NCI-H1694 (cell line): Measurements from ENCODE around the gene STAP2.

ENCODE experiments used
- DNase-seq: peaks from one replicate; lab custom pipeline; 2025; lab: John Stamatoyannopoulos, UW

STAP2 gene

DNA sequence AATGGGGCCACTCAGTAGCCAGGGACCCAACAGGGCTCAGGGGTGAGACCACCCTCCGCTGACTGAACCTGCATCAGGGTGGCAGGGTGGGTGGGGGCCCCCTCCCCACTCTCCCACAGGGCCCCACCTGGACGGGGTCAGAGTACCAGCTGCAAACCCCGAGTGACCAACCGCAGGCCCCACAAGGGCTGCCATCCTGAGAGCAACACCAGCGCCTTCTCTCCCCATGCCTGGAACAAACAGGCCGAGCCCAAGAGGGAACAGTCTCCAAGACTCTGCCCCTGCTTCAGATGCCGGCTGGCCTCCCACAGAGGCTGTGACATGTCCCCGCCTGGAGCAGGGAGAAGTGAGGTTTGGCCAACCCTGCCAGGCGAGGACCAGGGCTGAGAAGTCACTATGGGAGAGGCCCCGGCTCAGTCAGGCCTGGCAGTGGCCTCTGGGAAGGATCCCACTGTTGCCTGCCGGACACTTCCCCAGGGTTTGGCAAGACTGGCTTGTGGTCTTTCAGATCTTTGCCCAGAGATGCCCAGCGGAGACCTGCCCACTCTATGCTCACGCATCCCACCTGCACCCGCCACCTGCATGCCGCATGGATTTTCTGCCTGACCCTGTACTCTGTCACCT is 31.9 kb upstream of the STAP2 start:
- no peak for DNase-seq

DNA sequence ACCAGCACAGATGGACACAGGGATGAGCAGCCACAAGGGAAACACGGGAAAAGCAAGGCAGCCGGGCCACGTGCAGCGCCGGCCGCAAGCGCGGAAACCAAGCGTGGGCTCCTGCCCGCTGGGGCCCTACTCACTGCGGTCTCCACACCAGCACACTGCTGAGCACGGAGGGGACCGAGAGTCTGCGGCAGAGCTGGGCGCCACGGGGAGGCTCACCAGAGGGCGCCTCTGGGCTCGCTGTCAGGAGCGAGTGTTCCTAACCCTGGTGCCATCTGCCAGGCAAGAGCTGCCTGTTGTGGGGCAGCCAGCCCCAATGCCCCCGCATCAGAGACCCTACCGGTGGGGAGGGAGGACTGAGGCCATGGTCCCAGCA is 31.2 kb upstream of the STAP2 start:
- DNase-seq: peak; percentile 52

DNA sequence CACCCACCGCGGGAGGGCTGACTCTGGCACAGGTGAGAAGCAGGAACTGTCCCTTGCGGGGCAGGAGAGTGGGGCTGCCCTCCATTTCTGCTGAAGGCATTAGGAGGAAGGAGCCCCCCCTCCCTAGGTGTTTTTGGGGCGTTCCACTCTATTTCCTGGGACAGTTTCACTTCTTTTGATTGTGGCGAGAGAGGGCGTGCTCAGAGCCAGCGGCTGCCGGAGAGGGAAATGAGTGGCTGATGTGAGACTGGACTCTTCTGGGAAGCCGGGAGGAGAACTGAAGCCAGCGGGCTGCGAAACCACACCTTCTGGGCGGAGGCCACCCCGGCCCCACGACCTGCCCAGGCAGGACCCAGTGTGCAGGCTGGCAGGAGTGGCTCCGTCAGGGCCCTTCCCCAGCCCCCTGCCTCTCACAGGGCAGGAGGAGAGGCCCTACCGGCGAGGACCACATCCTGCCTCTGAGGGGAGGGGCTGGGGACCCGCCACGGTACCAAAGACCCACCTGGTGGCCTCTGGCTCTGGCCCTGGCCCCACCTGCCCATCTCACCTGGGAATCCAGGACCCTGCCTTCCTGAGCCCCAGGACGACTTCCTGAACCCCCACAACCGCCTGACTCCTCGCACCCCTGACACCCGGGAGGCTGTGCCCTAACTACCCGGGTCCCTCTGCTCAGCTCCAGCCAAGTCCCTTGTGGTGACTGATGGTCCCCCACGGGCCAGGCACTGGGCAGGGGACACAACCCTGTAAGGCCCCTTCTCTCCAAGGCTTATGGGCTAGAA is 30.7 kb upstream of the STAP2 start:
- DNase-seq: no peak

DNA sequence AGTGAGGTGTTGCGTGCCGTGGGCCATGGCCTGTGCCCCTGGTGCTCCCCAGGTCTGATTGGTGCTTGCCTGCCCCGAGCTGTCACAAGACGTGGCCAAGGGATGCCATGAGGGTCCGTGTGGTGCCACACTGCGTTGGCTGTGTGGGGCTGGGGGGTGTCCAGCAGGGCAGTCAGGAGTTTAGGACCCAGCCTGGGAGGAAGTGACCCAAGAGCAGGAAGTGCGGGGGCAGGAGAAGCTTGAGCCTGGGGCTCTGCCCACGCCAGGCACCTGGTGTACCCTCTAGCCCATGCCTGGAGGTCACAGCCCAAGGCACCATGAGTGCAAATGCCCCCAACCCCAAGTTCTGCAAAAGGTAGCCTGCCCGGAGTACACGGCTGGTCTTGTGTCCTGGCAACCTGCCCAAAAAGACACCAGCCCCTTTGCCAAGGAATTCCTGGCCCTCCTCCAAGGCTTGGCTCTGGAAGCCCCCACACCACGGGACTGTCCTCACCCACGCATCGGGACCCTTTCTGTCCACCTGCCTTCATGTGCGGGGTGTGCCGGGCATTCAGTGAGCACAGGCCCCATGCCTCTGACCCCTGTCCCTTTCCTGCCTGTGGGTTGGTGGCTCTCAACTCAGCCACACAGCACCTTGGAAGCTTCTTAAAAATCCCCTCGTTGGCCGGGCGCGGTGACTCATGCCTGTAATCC is 29.6 kb upstream of the STAP2 start:
- no peak for DNase-seq

DNA sequence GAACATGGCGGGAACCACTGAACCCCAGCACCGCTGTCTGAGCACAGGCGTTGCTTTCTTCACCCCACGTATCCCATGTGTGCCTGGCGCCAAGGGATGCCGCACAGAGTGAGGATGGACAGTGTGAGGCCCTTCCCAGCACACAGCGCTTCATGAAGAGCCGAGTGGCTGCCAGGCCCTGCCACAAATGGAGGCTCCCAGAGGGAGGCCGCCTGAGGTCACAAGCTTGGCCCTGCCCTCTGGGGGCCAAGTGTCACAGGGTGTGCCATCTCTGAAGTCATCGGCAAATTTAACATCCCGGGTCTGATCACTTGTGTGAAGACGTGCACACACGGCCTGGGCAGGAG is 29.1 kb upstream of the STAP2 start:
- DNase-seq: no peak

DNA sequence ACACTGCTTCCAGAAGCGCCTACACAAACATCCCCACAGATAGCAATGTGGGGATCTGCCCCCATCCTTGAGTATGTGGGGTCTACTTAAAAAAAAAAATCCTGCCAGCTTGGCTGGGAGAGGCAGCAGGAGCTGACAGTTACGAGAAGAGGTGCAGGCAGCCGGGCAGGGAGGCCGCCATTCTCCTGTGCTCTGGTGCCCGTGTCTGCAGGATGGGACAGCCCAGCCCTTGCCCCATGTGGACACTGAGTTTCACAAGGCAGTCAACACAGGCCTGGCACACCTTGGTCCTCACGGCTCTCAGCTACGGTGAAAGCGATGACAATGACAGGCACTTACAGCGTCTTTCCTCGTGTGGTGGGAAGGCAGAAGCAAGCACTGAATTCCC is 28.7 kb upstream of the STAP2 start:
- DNase-seq: no peak

DNA sequence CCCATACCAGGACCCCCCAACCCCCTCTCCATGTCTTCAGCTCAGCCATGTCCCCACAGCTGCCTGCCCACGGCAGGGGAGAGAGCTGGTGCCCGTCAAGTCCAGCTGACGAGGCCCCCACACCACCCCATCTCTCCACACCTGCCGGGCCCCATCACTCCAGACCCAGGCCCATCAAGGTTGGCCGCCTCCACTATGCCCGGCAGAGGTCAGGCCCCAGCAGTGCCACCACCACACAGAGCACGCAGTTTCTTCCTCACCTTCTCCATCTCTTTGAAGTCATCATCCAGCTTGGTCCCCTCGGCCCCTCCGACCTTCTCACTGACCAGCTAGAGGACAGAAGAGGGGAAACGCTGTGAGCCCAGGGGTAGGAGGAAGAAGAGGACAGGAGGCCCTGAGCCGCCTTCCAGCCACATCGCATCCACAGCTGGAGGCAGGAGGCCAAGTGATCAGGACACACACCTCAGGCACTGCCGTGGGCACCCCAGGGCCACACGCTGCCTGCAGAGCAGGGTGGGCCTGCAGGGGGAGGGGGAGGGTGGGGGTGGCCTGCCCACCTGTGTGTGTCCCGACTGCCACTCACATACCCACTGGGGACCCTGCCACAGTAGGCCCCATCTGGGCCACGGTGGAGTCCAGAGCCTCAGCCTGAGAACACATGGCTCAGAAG is 28.2 kb upstream of the STAP2 start:
- DNase-seq: no peak

DNA sequence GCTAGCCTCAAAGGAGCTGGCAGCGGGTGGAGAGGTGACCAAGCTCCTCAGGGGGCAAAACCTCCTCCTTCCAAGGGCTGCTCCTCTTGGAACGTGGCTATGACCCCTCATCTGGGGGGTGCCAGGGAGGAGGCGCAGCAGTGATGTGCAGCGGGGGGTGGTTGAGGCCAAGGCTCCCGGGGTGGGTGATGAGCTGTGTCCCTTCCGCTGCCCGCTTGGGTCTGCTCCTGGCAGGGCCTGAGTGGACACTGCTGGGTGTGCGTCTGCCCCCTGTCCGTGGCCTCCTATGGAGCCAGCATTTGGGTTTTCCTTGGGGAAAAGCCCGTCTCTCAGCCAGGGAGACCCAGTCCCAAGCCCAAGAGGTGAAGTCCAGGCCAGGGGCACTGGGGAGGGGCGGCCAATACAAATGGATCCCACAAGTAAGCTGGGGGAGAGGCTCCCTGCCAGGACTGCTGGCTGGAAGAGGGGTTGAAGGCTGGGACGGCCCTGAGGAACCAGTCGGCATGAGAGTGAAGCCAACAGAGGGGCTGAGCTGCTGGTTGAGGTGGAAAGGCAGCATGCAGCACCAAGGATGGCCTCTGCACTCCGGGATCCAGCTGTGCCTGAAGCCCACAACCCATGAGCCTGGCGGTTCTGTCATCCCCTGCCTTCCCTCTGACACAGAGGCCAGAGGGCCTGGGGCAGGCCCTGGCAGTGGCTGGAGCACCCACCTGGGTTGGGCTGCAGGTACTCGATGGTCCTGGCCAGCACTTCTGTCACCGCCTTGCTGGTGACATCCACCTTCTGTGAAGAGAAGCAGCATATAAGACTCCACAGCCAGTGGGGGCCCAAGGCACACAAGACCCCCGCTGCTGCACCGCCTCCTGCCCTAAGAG is 27.4 kb upstream of the STAP2 start:
- DNase-seq: no peak

DNA sequence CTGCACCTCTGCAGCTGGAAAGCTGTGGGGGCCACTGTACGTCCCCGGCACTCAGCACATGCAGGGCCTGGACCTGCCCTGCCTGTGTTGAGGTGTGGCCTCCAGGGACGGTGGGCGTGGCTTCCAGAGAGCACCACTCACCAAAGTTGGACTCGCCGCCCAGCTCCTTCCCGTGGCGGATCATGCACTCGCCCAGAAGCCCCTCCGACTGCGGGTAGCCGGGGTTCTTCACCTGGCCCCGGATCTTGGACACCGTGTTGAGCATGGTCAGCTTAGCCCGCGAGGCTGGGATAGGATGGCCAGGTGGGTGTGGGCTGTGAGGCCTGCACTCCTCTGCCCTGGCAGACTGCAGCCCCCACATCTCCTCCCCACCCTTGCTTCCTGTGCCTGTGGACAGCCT is 26.7 kb upstream of the STAP2 start:
- DNase-seq: no peak

DNA sequence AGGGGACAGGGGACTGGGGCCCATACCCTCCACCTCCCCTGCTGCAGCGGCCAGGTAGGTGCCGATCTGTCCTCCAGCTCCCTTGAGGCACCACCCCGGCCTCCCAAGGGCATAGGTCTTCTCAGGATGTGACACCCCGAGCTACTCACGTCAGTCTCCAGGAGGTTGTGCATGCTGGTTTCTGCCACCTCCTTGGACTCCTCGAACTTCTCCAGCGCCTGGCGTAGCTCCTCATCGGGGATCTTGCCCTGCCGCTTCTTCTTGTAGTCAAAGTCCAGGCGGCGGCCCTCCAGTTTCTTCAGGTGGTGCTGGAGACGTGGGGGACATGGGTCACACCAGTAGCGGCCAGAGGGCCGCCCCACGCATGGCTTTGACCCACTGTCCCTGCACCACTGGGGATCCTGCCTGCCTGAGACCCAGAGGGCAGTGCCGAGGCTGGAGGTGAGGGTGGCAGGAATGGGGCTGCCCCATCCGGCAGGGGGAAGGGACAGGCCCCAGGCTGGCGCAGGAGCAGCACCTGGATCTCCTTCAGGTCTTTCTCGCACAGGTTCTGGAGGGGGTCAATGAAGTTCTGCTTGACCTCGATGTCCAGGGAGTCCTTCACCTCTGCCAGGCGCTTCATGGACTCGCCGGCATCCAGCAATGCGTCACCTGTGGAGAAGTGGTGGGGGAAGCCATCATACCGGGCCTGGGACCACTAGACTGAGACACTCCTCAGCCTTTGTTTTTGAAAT is 25.1 kb upstream of the STAP2 start:
- no peak for DNase-seq

DNA sequence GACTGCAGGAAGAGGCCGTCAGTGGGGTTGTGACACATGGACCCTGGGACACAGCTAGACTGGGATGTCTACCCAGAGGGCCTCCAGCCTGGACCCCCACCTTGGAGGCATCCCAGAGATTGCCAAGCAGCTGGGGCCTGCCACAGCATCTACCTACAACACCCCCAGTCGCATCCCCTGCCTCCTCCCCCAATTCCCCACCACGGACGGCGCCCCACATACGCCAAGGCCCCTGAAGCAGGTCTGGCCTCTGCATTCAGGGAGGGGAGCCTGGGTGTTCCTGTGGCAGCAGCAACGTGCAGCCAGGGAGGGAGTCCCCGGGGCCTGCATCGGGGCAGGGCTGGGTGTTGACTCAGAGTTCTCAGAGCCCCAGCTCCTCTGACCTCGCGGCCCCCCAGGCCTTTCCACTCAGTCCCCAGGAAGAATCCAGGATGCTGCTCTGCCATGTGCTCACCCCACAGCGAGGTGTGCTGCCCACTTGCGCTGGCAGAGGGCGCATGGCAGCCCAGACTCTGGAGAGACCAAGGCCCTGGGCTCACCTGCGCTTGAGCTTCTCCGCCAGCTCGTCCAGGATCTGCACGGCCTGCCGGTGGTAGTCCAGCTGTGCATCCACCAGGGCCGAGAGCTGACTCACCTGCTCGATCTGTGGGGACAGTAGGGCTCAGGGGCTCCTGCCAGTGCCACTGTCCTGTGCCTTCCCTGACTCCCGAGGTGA is 24.4 kb upstream of the STAP2 start:
- DNase-seq: no peak

DNA sequence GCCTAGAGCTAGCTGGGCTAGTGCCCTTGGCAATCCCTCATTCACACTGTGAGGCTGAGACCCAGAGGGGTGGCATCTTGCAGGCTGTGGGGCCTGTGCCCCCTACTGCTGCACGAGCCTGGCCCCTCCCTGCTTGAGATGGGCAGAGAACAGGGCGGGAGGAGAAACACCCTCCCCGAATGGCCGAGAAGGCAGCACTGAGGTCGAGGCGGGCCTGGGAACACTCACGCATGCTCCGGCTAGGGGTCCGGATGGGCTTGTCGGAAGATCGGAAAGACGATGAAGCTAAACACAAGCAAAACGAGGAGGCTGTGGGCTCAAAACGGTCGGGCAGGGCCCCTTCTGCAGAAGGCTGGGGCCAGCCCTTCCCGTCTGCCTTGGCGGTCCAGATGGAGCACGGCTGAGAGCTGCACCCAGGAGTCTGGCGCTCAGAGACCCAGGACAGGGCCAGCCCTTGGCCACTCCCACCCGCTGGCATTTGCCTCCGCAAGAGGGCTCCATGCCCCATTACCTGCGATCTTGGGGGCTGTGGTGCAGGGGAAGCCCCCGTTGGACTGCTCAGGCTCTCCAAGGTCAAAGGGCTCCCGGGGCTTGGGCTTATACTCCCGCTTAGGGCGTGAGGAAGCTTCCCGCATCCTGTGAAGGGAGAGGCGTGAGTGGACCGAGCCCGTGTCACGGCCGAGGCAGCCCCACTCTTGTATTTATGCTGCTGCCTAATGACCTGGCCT is 23.6 kb upstream of the STAP2 start:
- no peak for DNase-seq

DNA sequence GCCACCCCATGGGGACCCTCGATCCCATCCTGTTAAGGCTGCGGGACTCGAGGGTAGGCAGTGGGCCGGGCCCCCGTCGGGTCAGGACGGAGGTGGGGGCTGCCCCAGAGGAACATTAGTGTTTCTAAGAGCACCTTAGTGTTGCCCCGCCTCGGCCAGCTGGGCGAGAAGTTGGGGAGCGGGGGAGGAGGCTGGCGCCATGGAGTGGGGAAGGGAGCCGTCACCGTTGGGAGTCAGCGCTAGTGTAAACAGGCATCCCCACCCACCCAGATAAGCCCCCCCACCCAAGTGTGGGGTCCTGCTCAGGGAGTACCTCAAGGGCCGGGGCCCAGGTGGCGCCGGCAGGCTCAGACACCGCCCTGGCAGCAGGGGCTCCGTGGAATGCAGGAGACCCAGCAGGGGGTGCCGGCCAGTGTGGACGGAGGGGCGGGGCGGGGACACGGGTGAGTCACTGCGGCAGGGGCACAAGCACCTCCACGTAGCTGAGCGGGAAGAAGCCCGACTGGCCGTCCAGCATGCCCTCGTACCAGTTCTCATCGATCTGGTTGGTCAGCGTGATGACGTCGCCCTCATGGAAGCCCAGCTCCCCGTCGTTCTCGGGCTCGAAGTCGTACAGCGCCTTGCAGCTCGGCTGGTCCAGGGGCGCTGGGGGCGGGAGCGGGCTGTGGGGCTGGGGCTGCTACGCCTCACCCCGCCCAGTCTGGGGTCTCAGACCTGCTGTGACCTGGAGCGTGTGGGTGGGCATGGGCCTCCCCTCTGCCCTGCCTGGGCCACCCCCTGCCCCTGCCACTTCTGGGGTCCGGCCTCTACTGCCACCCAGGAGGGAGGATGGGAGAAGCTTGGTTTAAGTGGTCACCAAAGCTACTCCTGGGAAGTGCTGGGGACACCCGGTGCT is 22.8 kb upstream of the STAP2 start:
- DNase-seq: no peak

DNA sequence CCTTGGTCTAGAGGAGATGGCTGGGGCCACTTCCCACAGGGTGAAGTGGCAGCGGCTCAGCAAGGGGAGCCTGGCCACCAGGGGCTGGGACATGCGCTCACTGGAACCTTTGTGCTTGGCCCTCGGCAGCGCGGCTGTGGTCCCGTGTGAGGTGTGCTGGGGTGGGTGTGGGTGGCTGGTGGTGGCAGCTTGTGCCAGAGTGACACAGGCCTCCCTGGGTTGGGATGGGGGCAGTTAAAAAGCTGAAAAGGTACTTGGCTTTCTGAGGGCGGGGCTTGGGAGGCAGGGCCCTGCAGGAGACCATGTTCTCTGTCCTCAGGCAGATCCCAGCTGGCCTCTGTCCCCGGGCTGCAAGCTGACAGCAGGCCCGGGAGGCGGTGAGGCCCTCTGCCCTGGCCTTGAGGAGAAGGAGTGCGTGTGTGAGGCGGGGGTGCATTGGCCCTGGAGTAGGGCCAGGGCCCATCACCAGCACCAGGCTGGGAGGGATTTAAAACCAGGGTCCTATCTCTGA is 22.1 kb upstream of the STAP2 start:
- no peak for DNase-seq

DNA sequence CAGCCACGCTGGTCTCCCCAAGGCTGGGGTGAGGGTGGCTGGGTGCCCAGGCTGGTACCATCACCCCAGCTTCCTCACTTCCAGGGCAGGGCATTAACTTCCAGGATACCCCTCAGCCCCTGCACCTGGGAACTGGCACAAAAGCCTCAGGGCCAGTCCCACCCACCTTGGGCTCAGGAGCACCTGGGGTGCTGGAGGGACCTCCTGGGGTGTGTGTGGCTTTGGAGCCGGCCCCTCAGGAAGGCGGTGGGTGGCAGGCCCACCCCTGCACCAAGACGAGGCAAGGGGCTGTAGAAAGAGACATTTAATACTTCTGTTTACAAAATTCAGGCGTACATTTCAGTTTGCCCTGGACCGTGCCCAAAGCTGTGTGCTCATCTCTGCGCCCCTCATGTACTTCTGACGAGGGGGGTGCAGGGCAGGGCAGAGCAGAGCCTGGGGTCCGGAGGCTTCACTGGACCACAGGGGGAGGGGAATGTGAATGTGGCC is 21.5 kb upstream of the STAP2 start:
- DNase-seq: no peak

DNA sequence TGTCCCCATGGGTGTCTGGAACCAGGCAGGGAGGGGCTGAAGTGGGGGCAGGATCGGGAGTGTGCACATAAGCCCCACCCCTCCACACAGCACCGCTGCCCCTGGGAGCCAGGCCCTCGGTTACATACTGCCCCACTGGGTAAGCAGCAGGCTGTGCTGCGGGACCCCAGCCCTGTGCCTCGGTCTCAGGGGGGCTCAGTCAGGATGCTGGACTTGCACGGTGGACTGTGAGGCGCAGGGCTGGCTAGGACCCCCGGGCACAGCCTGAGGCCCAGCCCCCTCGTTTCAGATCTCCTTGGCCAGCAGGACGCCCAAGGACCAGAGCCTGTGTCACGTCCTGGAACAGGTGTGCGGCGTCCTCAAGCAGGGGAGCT is 21.0 kb upstream of the STAP2 start:
- no peak for DNase-seq

DNA sequence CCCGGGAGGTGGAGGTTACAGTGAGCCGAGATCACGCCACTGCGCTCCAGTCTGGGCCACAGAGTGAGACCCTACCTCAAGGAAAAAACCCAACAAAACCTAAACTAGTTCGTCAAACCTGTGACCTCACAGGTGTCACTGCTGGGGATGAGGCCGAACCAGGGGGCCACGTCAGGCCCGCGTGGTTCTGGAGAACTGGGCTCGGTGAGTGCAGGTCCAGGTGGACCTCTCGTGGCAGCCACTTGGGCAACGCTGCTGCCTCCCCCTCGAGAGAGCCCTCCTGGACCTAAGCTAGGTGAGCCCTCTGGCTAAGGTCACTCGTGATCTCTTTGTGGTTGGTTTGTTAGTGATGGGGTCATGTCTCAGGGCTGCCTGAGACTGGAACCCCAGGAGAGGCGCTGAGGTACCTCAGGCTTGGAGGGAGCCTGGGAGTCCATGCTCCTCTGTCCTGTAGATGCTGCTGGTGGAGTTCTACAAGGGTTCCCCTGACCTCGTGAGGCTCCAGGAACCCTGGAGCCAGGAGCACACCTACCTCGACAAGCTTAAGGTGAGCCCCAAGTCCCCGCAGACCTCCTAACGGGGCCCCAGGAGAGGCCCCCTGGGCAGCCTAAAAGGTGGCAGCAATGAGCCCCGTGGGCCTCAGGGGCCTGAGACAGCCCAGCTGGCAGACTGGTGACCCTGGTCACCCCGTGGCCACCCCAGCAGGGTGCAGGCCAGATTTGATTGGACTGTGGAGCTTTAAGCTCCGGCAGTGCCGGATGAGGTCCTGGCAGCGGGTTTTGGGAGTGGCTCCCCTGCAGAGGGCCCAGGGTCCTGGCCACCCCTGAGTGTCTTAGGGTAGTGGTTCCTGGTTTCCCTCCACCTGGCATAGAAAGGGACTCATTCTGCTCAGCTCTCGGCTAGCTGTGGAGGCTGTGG is 20.3 kb upstream of the STAP2 start:
- no peak for DNase-seq
